CD4-positive, CD25-positive, alpha-beta regulatory T cell (primary cell): ENCODE results near the gene KANK2. TPM values are rescaled to one million over a fixed set of nuclear protein-coding genes. Genes with fewer than 3 reads are reported as not detected.
A peak's percentile ranks its signal among the peaks of the same experiment; 100 is the strongest.

Source experiments
- ATAC-seq, 2 donors: fragments of 150-1000 bp; cut with Tn5 transposase; one replicate each; pipeline ENCODE4 v1.10.0; 2021; ENCODE audit warnings: low read depth in 2 of 2, moderate number of reproducible peaks in 2 of 2, moderate library complexity in 1 of 2
- DNase-seq, 3 donors: peaks; one replicate each; pipeline versions ENCODE4 v3.0.0 to v3.0.0-alpha.2; 2012 to 2022; ENCODE audit warnings: mixed read lengths in 1 of 3
- H3K27ac ChIP-seq: one replicate; pipeline ENCODE4 v1.7.0; 2013; ENCODE audit warnings: mild to moderate bottlenecking, low read length; ENCODE audit not compliant: insufficient read depth, poor library complexity, severe bottlenecking
- H3K27me3 ChIP-seq: one replicate; pipeline ENCODE4 v1.7.0; 2013; ENCODE audit warnings: low read length; ENCODE audit not compliant: control insufficient read depth, insufficient read depth
- H3K36me3 ChIP-seq: one replicate; pipeline ENCODE4 v1.7.0; 2013; ENCODE audit warnings: mild to moderate bottlenecking, low read length, moderate library complexity; ENCODE audit not compliant: control insufficient read depth, insufficient read depth
- H3K4me1 ChIP-seq: 2 replicates; pipeline ENCODE4 v1.7.0; 2013; ENCODE audit warnings: mild to moderate bottlenecking, low read length; ENCODE audit not compliant: insufficient read depth, control insufficient read depth, poor library complexity, severe bottlenecking
- H3K4me3 ChIP-seq: one replicate; pipeline ENCODE4 v1.7.0; 2013; ENCODE audit warnings: low read depth, mild to moderate bottlenecking, low read length, moderate library complexity
- H3K9me3 ChIP-seq, 2 experiments: 1 replicate in 1 of 2; 2 replicates in 1 of 2; pipeline ENCODE4 v1.7.0; 2013; ENCODE audit warnings: low read length in 2 of 2, mild to moderate bottlenecking in 1 of 2, moderate library complexity in 1 of 2; ENCODE audit not compliant: control insufficient read depth in 2 of 2
- H3K27ac Mint-ChIP-seq, 3 donors: one replicate each; pipeline ENCODE4 v1.8.0; 2020 to 2022; ENCODE audit warnings: mild to moderate bottlenecking in 3 of 3, mixed read lengths in 3 of 3, moderate library complexity in 2 of 3
- H3K27me3 Mint-ChIP-seq: one replicate; pipeline ENCODE4 v1.8.0; 2022; ENCODE audit warnings: mild to moderate bottlenecking, mixed read lengths
- H3K36me3 Mint-ChIP-seq: one replicate; pipeline ENCODE4 v1.8.0; 2020; ENCODE audit warnings: mixed read lengths
- H3K4me1 Mint-ChIP-seq, 4 donors: one replicate each; pipeline ENCODE4 v1.8.0; 2020 to 2022; ENCODE audit warnings: mixed read lengths in 4 of 4, mild to moderate bottlenecking in 1 of 4
- H3K4me3 Mint-ChIP-seq, 4 donors: one replicate each; pipeline ENCODE4 v1.8.0; 2020 to 2022; ENCODE audit warnings: mild to moderate bottlenecking in 4 of 4, mixed read lengths in 4 of 4, moderate library complexity in 3 of 4
- H3K9me3 Mint-ChIP-seq, 7 donors: one replicate each; pipeline ENCODE4 v1.8.0; 2020 to 2022; ENCODE audit warnings: mixed read lengths in 7 of 7, mild to moderate bottlenecking in 3 of 7, moderate library complexity in 2 of 7
- polyA plus RNA-seq, 4 donors: library from polyadenylated mRNA; unstranded; fragments of 300-500 nt; fragmentation: Illumina TruSeq; gene quantifications; one replicate each; pipeline ENCODE4 v1.2.3, GENCODE V29; 2021
- total RNA-seq: library from RNA; stranded (reverse); gene quantifications from one replicate; pipeline ENCODE4 v1.2.3, GENCODE V29; 2022

The KANK2 gene
- total and polyA plus RNA-seq, 5 donors from 2014 or later = 0.16 to 0.74 (median 0.40) TPM; not detected in 1

DNA sequence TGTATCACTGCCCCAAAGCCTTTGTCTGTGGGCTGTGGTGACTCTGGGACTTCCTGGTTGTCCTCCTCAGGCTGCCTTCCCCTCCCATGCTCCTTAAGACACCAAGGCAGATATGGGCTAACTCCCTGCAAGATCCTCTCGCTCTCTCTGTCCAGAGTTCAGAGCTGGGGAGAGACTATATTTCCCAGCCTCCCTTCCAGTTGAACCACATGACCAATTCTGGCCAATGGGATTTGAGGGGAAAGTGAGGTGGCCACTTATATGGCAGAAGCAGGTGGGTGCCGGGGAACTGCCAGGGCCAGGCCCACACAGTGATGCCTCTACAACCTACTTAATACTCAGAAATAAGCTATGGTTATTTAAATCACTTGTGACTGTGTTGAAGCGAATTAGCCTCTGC, 25.9 kb upstream of the KANK2 start:
- H3K27me3 Mint-ChIP-seq = no peaks in the 10 kb centered on the region
- no peak overlapping the region for H3K27ac Mint-ChIP-seq
- Histone ChIP-seq H3K9me3 (peaks cover 6 to 7% of the 10 kb centered on the region in 2 experiments), H3K27ac (no peak overlapping the region), H3K4me3 (no peak overlapping the region), H3K36me3 (no peaks in the 10 kb centered on the region), H3K27me3 (no peaks in the 10 kb centered on the region), H3K4me1 (no peaks in the 10 kb centered on the region)
- H3K36me3 Mint-ChIP-seq = peaks cover 14% of the 10 kb centered on the region
- H3K4me3 Mint-ChIP-seq = no peak overlapping the region
- DNase-seq = no peak
- peaks cover 0 to 5% (median 0%) of the 10 kb centered on the region in 4 donors for H3K4me1 Mint-ChIP-seq
- peaks cover 2 to 17% (median 7%) of the 10 kb centered on the region in 7 donors for H3K9me3 Mint-ChIP-seq
- ATAC-seq = no peak

DNA sequence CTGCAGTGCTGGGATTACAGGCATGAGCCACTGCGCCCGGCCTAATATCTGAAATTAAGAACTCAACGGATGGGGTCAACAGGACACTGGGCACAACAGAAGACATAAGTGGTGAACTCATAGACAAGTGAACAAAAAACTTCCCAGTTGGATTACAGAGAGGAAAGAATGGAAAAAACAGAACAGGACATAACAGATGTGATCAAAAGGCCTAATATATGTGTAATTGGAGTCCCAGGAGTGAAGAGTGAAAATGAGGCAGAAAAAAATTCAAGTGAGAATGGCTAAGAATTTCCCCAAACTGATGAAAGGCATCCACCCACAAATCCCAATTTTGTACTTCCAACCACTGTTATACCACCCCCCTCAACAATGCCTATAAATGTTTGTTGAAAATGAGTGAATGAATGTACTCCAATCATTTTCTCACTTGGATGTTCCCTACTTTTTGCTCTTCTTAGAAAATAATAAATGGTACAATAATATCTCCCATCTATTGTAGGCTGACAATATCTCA, 23.8 kb upstream of the KANK2 start:
- H3K4me1 ChIP-seq = no peaks in the 10 kb centered on the region
- DNase-seq (no peak), ATAC-seq (no peak)
- no peak overlapping the region for H3K27ac Mint-ChIP-seq
- peaks cover 2 to 17% (median 7%) of the 10 kb centered on the region in 7 donors for H3K9me3 Mint-ChIP-seq
- no peaks in the 10 kb centered on the region for H3K27me3 Mint-ChIP-seq
- H3K36me3 ChIP-seq = no peaks in the 10 kb centered on the region
- peaks cover 6 to 7% of the 10 kb centered on the region in 2 experiments for H3K9me3 ChIP-seq
- no peaks in the 10 kb centered on the region for H3K27me3 ChIP-seq
- H3K36me3 Mint-ChIP-seq = peaks cover 14% of the 10 kb centered on the region
- no peak overlapping the region for H3K27ac ChIP-seq
- H3K4me1 Mint-ChIP-seq = peaks cover 0 to 5% (median 0%) of the 10 kb centered on the region in 4 donors
- no peak overlapping the region for H3K4me3 Mint-ChIP-seq
- no peak overlapping the region for H3K4me3 ChIP-seq

DNA sequence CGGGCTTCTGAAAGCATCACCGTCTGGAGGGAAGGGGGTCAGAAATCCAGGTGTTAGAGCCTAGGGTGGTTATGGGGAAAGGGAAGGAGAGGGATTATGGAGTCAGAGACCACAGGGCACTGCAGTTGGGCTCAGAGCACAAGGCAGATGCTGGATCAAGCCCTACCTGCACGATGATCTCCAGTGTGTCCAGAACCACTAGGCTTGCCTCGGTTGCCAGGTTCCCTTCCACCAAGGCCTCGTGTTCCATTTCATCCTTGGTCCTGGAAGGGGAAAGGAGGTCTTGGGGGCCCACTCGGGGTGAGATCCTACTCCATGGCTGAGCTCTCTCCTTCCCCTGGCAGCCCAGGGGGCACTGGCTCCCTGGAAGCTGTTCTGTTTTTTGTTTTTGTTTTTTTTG, 17.0 kb upstream of the KANK2 start:
- Histone ChIP-seq H3K9me3 (no peaks in the 10 kb centered on the region), H3K27me3 (no peaks in the 10 kb centered on the region), H3K27ac (no peak overlapping the region), H3K36me3 (no peaks in the 10 kb centered on the region), H3K4me3 (no peak overlapping the region), H3K4me1 (no peaks in the 10 kb centered on the region)
- H3K36me3 Mint-ChIP-seq = no peaks in the 10 kb centered on the region
- no peak for DNase-seq
- no peak overlapping the region for H3K4me3 Mint-ChIP-seq
- no peaks in the 10 kb centered on the region for H3K27me3 Mint-ChIP-seq
- ATAC-seq = no peak
- H3K27ac Mint-ChIP-seq = no peak overlapping the region
- H3K4me1 Mint-ChIP-seq = no peaks in the 10 kb centered on the region
- peaks cover 0 to 5% (median 0%) of the 10 kb centered on the region in 7 donors for H3K9me3 Mint-ChIP-seq

DNA sequence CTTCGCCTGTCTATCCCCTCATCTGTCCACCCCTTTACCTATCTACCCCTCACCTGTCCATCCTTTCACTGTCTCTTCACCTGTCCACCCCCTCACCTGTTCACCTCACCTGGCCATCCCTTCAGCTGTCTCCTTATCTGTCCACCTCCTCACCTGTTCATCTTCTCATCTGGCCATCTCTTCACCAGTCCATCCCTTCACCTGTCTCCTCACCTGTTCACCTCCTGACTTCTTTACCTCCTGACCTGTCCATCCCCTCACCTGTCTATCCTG, 13.2 kb upstream of the KANK2 start:
- Mint-ChIP-seq H3K27me3 (no peaks in the 10 kb centered on the region), H3K36me3 (no peaks in the 10 kb centered on the region), H3K4me1 (no peaks in the 10 kb centered on the region), H3K9me3 (peaks cover 0 to 5% (median 0%) of the 10 kb centered on the region in 7 donors), H3K4me3 (no peak overlapping the region), H3K27ac (no peak overlapping the region)
- H3K36me3 ChIP-seq = no peaks in the 10 kb centered on the region
- no peak for DNase-seq
- H3K9me3 ChIP-seq = no peaks in the 10 kb centered on the region
- no peak for ATAC-seq
- H3K27me3 ChIP-seq = no peaks in the 10 kb centered on the region
- no peaks in the 10 kb centered on the region for H3K4me1 ChIP-seq
- no peak overlapping the region for H3K4me3 ChIP-seq
- H3K27ac ChIP-seq = no peak overlapping the region

DNA sequence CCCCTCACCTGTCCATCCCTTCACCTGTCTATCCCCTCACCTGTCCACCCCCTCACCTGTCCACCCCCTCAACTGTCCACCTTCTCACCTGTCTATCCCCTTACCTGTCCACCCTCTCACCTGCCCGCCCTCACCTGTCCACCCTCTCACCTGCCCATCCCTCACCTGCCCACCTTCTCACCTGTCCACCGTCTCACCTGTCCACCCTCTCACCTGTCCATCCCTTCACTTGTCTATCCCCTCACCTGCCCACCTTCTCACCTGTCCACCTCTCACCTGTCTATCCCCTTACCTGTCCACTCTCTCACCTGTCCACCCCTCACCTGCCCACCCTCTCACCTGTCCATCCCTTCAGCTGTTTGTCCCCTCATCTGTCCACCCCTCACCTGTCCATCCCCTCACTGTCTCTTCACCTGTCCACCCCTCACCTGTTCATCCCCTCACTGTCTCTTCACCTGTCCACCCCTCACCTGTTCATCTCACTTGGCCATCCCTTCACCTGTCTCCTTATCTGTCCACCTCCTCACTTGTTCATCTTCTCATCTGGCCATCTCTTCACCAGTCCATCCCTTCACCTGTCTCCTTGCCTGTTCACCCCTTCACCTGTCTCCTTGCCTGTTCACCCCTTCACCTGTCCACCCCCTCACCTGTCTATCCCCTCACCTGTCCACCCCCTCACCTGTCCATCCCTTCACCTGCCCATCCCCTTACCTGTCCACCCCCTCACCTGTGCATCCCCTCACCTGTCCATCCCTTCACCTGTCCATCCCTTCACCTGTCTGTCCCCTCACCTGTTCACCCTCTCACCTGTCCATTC, 12.7 kb upstream of the KANK2 start:
- no peaks in the 10 kb centered on the region for H3K36me3 Mint-ChIP-seq
- ATAC-seq (no peak), DNase-seq (no peak)
- Histone ChIP-seq H3K36me3 (no peaks in the 10 kb centered on the region), H3K27me3 (no peaks in the 10 kb centered on the region), H3K4me1 (no peaks in the 10 kb centered on the region), H3K4me3 (no peak overlapping the region), H3K9me3 (no peaks in the 10 kb centered on the region), H3K27ac (no peak overlapping the region)
- no peaks in the 10 kb centered on the region for H3K4me1 Mint-ChIP-seq
- H3K4me3 Mint-ChIP-seq = no peak overlapping the region
- peaks cover 0 to 4% (median 0%) of the 10 kb centered on the region in 7 donors for H3K9me3 Mint-ChIP-seq
- H3K27me3 Mint-ChIP-seq = no peaks in the 10 kb centered on the region
- H3K27ac Mint-ChIP-seq = no peak overlapping the region

DNA sequence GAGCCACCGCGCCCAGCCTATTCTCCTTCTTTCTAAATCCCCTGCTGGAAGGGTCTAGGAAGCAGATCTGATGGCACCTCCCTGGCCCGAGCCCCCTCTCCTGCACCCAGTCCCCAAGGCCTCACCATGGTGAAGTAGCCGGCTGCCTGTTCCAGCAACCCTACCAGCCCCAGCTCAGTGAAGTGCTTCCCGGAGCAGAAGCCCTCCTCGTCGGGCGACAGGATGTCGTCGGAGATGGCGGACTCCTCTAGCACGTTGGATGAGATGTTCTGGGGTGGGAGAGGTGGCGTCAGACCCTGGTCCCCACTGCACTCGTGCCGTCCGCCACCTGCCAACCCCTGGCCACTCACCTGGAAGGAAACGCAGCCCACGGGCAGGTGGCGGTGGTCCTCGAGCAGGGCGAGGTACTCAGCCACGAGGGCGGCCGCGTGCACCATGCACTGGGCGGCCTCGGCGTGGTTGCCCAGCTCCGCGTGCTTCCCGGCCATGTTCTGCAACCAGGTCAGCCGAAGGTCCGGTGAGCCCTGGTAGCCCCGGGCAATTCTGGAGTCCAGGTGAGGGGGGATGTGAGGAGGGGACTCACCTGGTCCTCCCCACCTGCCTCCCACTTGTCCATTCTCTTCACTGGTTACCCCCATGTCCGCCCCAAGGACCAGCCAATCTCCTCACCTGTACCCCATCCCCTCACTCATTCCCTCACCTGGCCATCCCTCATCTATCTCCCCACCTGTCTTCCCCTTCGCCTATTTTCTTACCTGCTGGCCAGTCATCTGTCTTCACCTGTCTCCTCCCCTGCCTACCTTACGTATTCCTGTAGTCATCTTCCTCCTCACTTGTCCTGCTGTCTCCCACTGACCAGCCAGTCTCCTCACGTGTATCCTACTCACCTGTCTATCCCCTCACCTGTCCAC, 11.5 kb upstream of the KANK2 start:
- Mint-ChIP-seq H3K27ac (peak overlapping the region in 1 of 3 donors; percentile 31), H3K4me1 (no peaks in the 10 kb centered on the region), H3K27me3 (no peaks in the 10 kb centered on the region), H3K36me3 (no peaks in the 10 kb centered on the region), H3K9me3 (peaks cover 0 to 4% (median 0%) of the 10 kb centered on the region in 7 donors), H3K4me3 (peak overlapping the region in 1 of 4 donors; percentile 51)
- no peak overlapping the region for H3K4me3 ChIP-seq
- H3K36me3 ChIP-seq = no peaks in the 10 kb centered on the region
- H3K27me3 ChIP-seq = no peaks in the 10 kb centered on the region
- H3K9me3 ChIP-seq = no peaks in the 10 kb centered on the region
- no peak for ATAC-seq
- no peaks in the 10 kb centered on the region for H3K4me1 ChIP-seq
- H3K27ac ChIP-seq = no peak overlapping the region
- DNase-seq = no peak

DNA sequence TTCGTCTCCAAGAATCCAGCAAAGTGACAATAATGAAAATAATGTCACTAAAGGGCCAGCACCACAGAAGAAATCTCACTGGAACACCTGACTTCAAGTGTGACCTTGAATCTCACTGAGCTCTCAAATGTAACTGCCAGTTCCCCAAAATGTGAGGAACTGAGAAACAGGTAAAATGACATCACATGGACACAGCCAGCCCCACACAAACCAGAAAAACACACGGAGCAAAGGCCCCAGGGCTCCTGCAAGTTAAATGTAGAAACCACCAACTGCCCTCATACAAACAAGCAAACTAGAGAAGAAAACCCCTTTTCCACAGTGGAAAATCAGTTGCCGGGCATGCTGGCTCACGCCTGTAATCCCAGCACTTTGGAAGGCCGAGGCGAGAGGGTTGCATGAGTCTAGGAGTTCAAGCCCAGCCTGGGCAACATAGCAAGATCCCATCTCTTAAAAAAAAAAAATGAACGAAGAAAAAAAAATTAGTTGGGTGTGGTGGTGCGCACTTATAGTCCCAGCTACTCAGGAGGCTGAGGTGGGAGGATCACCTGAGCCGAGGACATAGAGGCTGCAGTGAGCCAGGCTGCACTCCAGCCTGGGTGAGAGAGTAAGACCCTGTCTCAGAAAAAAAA, 8.7 kb upstream of the KANK2 start:
- no peaks in the 10 kb centered on the region for H3K4me1 Mint-ChIP-seq
- no peak for ATAC-seq
- H3K9me3 Mint-ChIP-seq = peaks cover 0 to 2% (median 0%) of the 10 kb centered on the region in 7 donors
- H3K27ac Mint-ChIP-seq = no peak overlapping the region
- Histone ChIP-seq H3K36me3 (no peaks in the 10 kb centered on the region), H3K9me3 (no peaks in the 10 kb centered on the region), H3K27ac (no peak overlapping the region), H3K4me1 (no peaks in the 10 kb centered on the region), H3K4me3 (no peak overlapping the region), H3K27me3 (no peaks in the 10 kb centered on the region)
- DNase-seq = no peak
- H3K27me3 Mint-ChIP-seq = no peaks in the 10 kb centered on the region
- no peaks in the 10 kb centered on the region for H3K36me3 Mint-ChIP-seq
- peak overlapping the region in 1 of 4 donors; percentile 87 for H3K4me3 Mint-ChIP-seq
